Erythroblast (primary cell): Measurements from ENCODE around the gene CDCA4.

Experiments used
- GATA1 ChIP-seq: IDR thresholded peaks from 2 replicates; pipeline ENCODE4 v1.6.1; 2011; ENCODE audit warnings: low read depth, mild to moderate bottlenecking, control low read depth, low read length, moderate library complexity
- POLR2A ChIP-seq: IDR thresholded peaks from 2 replicates; pipeline ENCODE4 v1.6.1; 2011; ENCODE audit warnings: mild to moderate bottlenecking, low read length

DNA sequence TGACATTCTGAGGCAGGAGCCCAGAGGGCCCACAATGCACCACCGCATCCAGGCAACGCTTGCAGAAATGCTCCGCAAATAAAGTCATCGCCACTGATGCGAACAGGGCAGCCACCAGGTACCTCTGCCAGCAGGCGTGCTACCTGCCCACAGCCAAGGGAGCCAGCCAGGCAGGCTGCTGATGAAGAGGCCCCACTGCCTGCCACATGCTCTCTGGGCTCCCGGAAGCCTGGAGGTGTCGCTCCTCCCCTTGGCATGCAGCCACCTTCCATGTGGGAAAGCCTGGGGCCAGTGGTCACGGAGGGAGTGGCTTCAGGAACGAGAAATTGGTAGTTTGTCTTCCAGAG lies 29.6 kb upstream of the CDCA4 start:
- TF ChIP-seq POLR2A (no peak), GATA1 (no peak)
